ENCODE measurements around the gene ATP8A2.
"Not testable (repeated sequence)": the region's sequence is repeated elsewhere in the genome, so short reads cannot be mapped to it uniquely, and the experiment has no call there.

DNA sequence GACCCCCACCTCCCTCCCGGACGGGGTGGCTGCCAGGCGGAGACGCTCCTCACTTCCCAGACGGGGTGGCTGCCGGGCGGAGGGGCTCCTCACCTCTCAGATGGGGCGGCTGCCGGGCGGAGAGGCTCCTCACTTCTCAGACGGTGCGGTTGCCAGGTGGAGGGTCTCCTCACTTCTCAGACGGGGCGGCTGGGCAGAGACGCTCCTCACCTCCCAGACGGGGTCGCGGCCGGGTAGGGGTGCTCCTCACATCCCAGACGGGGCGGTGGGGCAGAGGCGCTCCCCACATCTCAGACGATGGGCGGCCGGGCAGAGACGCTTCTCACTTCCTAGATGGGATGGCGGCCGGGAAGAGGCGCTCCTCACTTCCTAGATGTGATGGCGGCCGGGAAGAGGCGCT, 141.3 kb downstream of the ATP8A2 start:
- not testable (repeated sequence) for TF ChIP-seq CTCF, POLR2AphosphoS5 (IDR thresholded peaks at IDR 0.05)
